22Rv1 (cell line): Measurements from ENCODE around the gene TMEM218.
A peak's percentile ranks its signal among the peaks of the same experiment; 100 is the strongest.

Experiments
- ZFX ChIP-seq: fragments of 450-650 bp; IDR thresholded peaks from 2 replicates; pipeline ENCODE4 v1.6.1; 2017; ENCODE audit warnings: antibody characterized with exemption, borderline replicate concordance
- TF ChIP-seq, protein P1 (sequence below): fragments of 450-650 bp; IDR thresholded peaks from 2 replicates; pipeline ENCODE4 v1.5.1; 2017; ENCODE audit warnings: mild to moderate bottlenecking

DNA sequence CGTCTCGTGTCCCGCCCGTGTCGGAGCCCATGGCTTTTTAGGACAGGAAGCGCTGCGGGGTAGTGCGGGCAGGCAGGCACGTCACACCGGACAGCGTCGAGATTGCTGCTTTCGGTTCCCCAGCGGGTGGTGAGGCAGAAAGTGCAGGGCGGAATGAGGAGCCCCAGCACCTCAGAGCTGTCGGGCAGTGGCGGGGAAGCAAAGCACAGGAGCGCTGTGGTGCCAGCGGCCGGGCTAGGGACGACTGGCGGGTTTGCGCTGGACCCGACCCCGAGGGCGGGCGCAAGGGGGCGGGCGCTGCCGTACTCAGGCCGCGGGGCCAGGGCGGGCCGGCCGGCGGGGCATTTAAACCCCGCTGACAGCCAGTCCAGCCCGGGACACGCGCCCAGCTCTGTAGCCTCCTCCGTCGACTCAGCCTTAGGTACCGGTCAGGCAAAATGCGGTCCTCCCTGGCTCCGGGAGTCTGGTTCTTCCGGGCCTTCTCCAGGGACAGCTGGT is 48.4 kb downstream of the TMEM218 start, which contains the start of gene SLC37A2:
- TF ChIP-seq, protein P1, sequence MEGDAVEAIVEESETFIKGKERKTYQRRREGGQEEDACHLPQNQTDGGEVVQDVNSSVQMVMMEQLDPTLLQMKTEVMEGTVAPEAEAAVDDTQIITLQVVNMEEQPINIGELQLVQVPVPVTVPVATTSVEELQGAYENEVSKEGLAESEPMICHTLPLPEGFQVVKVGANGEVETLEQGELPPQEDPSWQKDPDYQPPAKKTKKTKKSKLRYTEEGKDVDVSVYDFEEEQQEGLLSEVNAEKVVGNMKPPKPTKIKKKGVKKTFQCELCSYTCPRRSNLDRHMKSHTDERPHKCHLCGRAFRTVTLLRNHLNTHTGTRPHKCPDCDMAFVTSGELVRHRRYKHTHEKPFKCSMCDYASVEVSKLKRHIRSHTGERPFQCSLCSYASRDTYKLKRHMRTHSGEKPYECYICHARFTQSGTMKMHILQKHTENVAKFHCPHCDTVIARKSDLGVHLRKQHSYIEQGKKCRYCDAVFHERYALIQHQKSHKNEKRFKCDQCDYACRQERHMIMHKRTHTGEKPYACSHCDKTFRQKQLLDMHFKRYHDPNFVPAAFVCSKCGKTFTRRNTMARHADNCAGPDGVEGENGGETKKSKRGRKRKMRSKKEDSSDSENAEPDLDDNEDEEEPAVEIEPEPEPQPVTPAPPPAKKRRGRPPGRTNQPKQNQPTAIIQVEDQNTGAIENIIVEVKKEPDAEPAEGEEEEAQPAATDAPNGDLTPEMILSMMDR: peak; percentile 29
- TF ChIP-seq ZFX: no peak
